Osteoblast (primary cell): ENCODE data around the gene PRPF6. TPM values are rescaled to one million over a fixed set of nuclear protein-coding genes. Genes with fewer than 3 reads are reported as not detected.

Experiments
- DNase-seq: peaks from one replicate; pipeline ENCODE4 v3.0.0; 2011; ENCODE audit warnings: low spot score, mixed read lengths; ENCODE audit not compliant: insufficient read length; ENCODE audit errors: missing footprints
- H2AFZ ChIP-seq: 2 replicates; pipeline ENCODE4 v1.6.0; 2011; ENCODE audit warnings: mild to moderate bottlenecking, low read length
- H3K27ac ChIP-seq: 2 replicates; pipeline ENCODE4 v1.5.1; 2011; ENCODE audit warnings: mild to moderate bottlenecking, low read depth, low read length, moderate library complexity
- H3K27me3 ChIP-seq: 2 replicates; pipeline ENCODE4 v1.6.0; 2012; ENCODE audit warnings: mild to moderate bottlenecking, control low read depth, inconsistent platforms, low read length, moderate library complexity; ENCODE audit not compliant: insufficient read depth
- H3K36me3 ChIP-seq: 2 replicates; pipeline ENCODE4 v1.5.1; 2011; ENCODE audit warnings: mild to moderate bottlenecking, low read length, control low read depth, moderate library complexity; ENCODE audit not compliant: insufficient read depth
- H3K4me1 ChIP-seq: 2 replicates; pipeline ENCODE4 v1.5.1; 2011; ENCODE audit warnings: mild to moderate bottlenecking, low read length, control low read depth, moderate library complexity; ENCODE audit not compliant: insufficient read depth
- H3K4me2 ChIP-seq: 2 replicates; pipeline ENCODE4 v1.6.0; 2011; ENCODE audit warnings: mild to moderate bottlenecking, low read length; ENCODE audit not compliant: insufficient read depth
- H3K4me3 ChIP-seq: fragments of 200-600 bp; sonication (generic); 3 replicates; pipeline ENCODE4 v1.5.1; 2012; ENCODE audit warnings: mild to moderate bottlenecking, low read length, inconsistent platforms; ENCODE audit not compliant: insufficient read depth
- H3K79me2 ChIP-seq: 2 replicates; pipeline ENCODE4 v1.6.0; 2012; ENCODE audit warnings: mild to moderate bottlenecking, low read length, control low read depth, inconsistent platforms; ENCODE audit not compliant: insufficient read depth
- H3K9me3 ChIP-seq: 2 replicates; pipeline ENCODE4 v1.5.1; 2011; ENCODE audit warnings: low read depth, low read length, control low read depth
- H4K20me1 ChIP-seq: 2 replicates; pipeline ENCODE4 v1.6.0; 2012; ENCODE audit warnings: mild to moderate bottlenecking, low read length, control low read depth; ENCODE audit not compliant: insufficient read depth
- CTCF ChIP-seq: IDR thresholded peaks from 2 replicates; pipeline ENCODE4 v1.5.1; 2011; ENCODE audit warnings: mild to moderate bottlenecking, low read depth, low read length, moderate library complexity; ENCODE audit errors: extremely low read depth
- total RNA-seq: library from RNA; depleted of rRNA; stranded (reverse); fragments of >200 nt; gene quantifications from 2 replicates; pipeline ENCODE4 v1.2.3, GENCODE V29; 2012

PRPF6 gene
- total RNA-seq, 1 donor = 56.1 TPM

- no peak overlapping the region for H3K27ac ChIP-seq
- H3K9me3 ChIP-seq = no peaks in the 10 kb centered on the region
- no peak overlapping the region for H3K4me2 ChIP-seq
- DNase-seq = no peak
- TF ChIP-seq CTCF = no peak
- H3K4me3 ChIP-seq = no peak overlapping the region
- H3K79me2 ChIP-seq = peaks cover 70% of the 10 kb centered on the region
- peaks cover 9% of the 10 kb centered on the region for H3K4me1 ChIP-seq
- no peak overlapping the region for H2AFZ ChIP-seq
- H3K36me3 ChIP-seq = peaks cover 9% of the 10 kb centered on the region
- H3K27me3 ChIP-seq = no peaks in the 10 kb centered on the region
- peaks cover 82% of the 10 kb centered on the region for H4K20me1 ChIP-seq
Measured at GRCh38 chr20:63946986-63947637, 33.8 kb upstream of the PRPF6 start.

- peaks cover 9% of the 10 kb centered on the region for H3K4me1 ChIP-seq
- no peak overlapping the region for H3K27ac ChIP-seq
- H3K4me2 ChIP-seq = no peak overlapping the region
- no peak overlapping the region for H3K4me3 ChIP-seq
- no peak for TF ChIP-seq CTCF
- H3K27me3 ChIP-seq = no peaks in the 10 kb centered on the region
- H2AFZ ChIP-seq = no peak overlapping the region
- peaks cover 78% of the 10 kb centered on the region for H3K79me2 ChIP-seq
- no peaks in the 10 kb centered on the region for H3K9me3 ChIP-seq
- peaks cover 9% of the 10 kb centered on the region for H3K36me3 ChIP-seq
- peaks cover 82% of the 10 kb centered on the region for H4K20me1 ChIP-seq
- DNase-seq = no peak
Measured at GRCh38 chr20:63947638-63948456, 33.1 kb upstream of the PRPF6 start.

- Histone ChIP-seq H3K27ac (no peak overlapping the region), H3K4me1 (peaks cover 13% of the 10 kb centered on the region), H4K20me1 (peaks cover 72% of the 10 kb centered on the region)
Measured at GRCh38 chr20:63950701-63951397, 30.1 kb upstream of the PRPF6 start.

More at GRCh38 chr20:63950701-63951397, 30.1 kb upstream of the PRPF6 start:
- no peak overlapping the region for H3K4me2 ChIP-seq
- no peak overlapping the region for H2AFZ ChIP-seq
- no peak overlapping the region for H3K4me3 ChIP-seq
- no peaks in the 10 kb centered on the region for H3K27me3 ChIP-seq
- no peaks in the 10 kb centered on the region for H3K36me3 ChIP-seq
- peaks cover 91% of the 10 kb centered on the region for H3K79me2 ChIP-seq
- no peak for DNase-seq
- no peaks in the 10 kb centered on the region for H3K9me3 ChIP-seq
- no peak for TF ChIP-seq CTCF
